Measurements from ENCODE around the gene SNX33.
"Not testable (repeated sequence)": the region's sequence is repeated elsewhere in the genome, so short reads cannot be mapped to it uniquely, and the experiment has no call there.

SNX33 gene

DNA sequence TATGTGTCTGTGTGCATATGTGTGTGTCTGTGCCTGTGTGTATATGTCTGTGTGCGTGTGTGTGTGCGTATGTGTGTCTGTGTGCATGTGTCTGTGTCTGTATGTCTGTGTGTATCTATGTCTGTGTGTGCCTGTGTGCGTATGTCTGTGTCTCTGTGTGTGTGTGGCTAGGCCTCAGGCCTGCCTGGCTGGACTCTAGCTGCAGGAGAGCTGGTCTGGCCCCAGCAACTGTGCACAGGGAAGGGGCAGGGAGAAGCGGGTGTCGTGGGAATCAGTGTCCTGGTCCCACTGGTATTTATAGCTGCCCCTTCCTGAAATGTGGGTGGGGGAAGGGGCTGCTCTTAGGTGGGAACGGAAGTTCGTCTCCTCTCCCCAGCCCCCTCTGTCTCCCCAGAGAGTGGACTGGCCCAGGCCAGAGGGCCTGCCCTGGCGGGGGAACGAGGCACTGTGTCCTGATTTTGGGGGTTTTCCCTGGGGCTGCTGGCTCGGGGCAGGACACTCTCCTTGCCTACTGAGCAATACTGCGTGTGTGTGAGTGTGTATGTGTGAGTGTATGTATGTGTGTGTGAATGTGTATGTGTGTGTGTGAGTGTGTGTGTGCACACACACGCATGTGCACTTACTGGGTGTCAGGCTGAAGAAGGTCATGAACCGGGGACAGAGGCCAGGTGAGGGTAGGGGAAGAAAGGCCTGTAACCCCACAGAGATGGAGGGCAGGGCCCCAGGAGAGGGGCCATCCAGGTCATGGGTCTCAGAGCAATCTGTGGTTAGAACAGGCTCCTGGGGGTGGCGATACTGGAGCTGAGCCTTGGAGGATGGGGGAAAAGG is 58.4 kb downstream of the SNX33 start:
- Mint-ChIP-seq H3K9me3 (ENCODE audit: low read depth) (no peaks in the 10 kb centered on the region), H3K4me1 (ENCODE audit: low read depth) (no peaks in the 10 kb centered on the region), H3K27ac (no peak overlapping the region), H3K4me3 (no peak overlapping the region), H3K27me3 (no peaks in the 10 kb centered on the region), H3K36me3 (no peaks in the 10 kb centered on the region)

GRCh38 chr15:75706682-75706954 is 58.9 kb downstream of the SNX33 start:
- Mint-ChIP-seq H3K36me3 (no peaks in the 10 kb centered on the region), H3K4me1 (ENCODE audit: low read depth) (no peaks in the 10 kb centered on the region), H3K27ac (no peak overlapping the region), H3K4me3 (no peak overlapping the region), H3K27me3 (peaks cover 2% of the 10 kb centered on the region), H3K9me3 (ENCODE audit: low read depth) (no peaks in the 10 kb centered on the region)

GRCh38 chr15:75709458-75709857 is 61.7 kb downstream of the SNX33 start:
- H3K9me3 Mint-ChIP-seq (ENCODE audit: low read depth); H3K27me3 Mint-ChIP-seq; H3K4me1 Mint-ChIP-seq (ENCODE audit: low read depth); H3K4me3 Mint-ChIP-seq; H3K27ac Mint-ChIP-seq; H3K36me3 Mint-ChIP-seq: not testable (repeated sequence)

DNA sequence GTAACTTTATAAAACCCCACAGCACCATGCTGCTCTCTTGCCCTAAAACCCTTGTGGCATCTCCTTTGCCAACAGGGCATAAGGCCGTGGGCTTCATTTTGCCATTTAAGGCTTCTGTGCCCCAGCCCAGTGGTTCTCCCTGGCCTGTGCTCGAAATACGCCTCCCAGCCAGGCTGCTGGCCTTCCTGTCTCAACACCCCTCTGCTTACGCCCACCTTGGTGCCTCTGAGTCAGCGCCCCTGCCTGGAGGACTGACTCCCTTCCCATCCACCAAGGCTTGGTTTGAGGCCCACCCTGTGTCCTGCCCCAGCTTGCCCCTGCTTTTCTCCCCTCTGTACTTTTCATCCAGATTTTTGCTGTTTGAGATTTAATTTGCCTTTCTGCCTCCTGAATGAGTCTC is 63.2 kb downstream of the SNX33 start:
- H3K36me3 Mint-ChIP-seq; H3K27ac Mint-ChIP-seq; H3K9me3 Mint-ChIP-seq (ENCODE audit: low read depth); H3K4me3 Mint-ChIP-seq; H3K4me1 Mint-ChIP-seq (ENCODE audit: low read depth); H3K27me3 Mint-ChIP-seq: not testable (repeated sequence)

- H3K4me1 Mint-ChIP-seq (ENCODE audit: low read depth); H3K27ac Mint-ChIP-seq; H3K27me3 Mint-ChIP-seq; H3K36me3 Mint-ChIP-seq; H3K9me3 Mint-ChIP-seq (ENCODE audit: low read depth); H3K4me3 Mint-ChIP-seq: not testable (repeated sequence)
Measured at GRCh38 chr15:75711495-75711894, 63.8 kb downstream of the SNX33 start.
